DOHH2 (cell line): ENCODE results near the gene TSPAN17.

Experiments used
- CTCF ChIP-seq: fragments of 200-600 bp; sonication (generic); IDR thresholded peaks from one replicate; pipeline ENCODE4 v1.5.1; 2014; ENCODE audit warnings: antibody characterized with exemption, mild to moderate bottlenecking, low read depth, low read length; ENCODE audit not compliant: poor library complexity, severe bottlenecking
- EZH2phosphoT487 ChIP-seq: fragments of 200-600 bp; sonication (generic); IDR thresholded peaks from 2 replicates; pipeline ENCODE4 v1.6.1; 2017; ENCODE audit warnings: borderline replicate concordance, mild to moderate bottlenecking, antibody characterized with exemption, low read length, moderate library complexity, mixed read lengths

GRCh38 chr5:176609724-176610434 lies 37.4 kb upstream of the TSPAN17 start, which contains the start of gene GPRIN1:
- TF ChIP-seq EZH2phosphoT487 (no peak), CTCF (no peak)
